GM08714 (cell line): ENCODE measurements around the gene CFHR5.
"Not testable (repeated sequence)": the region's sequence is repeated elsewhere in the genome, so short reads cannot be mapped to it uniquely, and the experiment has no call there.

Source experiments
- H3K4me3 ChIP-seq: fragments of 200-500 bp; sonication (Bioruptor generic); 2 replicates; pipeline ENCODE4 v1.5.1; 2014; ENCODE audit warnings: mild to moderate bottlenecking, low read length, inconsistent platforms
- ZNF274 ChIP-seq: IDR thresholded peaks from 2 replicates; pipeline ENCODE4 v1.6.1; 2012; ENCODE audit warnings: mild to moderate bottlenecking, low read depth, low read length

Gene CFHR5

GRCh38 chr1:196977278-196977677 is at the start of gene CFHR5:
TSS of gene CFHR5 (plus strand) at chr1:196977556. CDS start at chr1:196977665, 109 bp downstream.
- no peak for TF ChIP-seq ZNF274

DNA sequence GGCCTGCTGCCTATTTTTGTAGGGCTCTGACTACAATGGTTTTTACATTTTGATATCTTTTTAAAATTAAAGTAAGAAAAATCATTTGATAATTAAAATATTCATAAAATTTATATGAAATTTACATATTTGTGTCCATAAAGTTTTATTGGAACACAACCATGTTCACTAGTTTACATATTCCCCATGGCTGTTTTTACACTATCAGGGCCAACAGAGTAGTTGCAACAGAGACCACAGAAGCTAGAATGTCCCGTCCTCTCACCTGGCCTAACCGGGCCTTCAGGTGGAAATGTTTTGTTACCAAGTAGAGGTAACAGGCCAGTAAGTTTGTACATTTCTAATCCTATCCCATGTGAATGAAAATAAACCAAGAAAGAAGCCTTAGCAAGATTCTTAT is 44.5 kb upstream of the CFHR5 start:
- not testable (repeated sequence) for H3K4me3 ChIP-seq

More at GRCh38 chr1:196977278-196977677, at the start of gene CFHR5:
- H3K4me3 ChIP-seq, result no peak within 1 kb of the TSS

- H3K4me3 ChIP-seq, result no peak overlapping the region
- TF ChIP-seq ZNF274, result no peak
These were observed 43.7 kb upstream of the CFHR5 start for GRCh38 chr1:196933531-196934189.

GRCh38 chr1:196941474-196941873 is 35.9 kb upstream of the CFHR5 start:
- H3K4me3 ChIP-seq, result not testable (repeated sequence)

- H3K4me3 ChIP-seq, result not testable (repeated sequence)
These were observed 33.8 kb upstream of the CFHR5 start, which contains the start of gene CFHR2 for GRCh38 chr1:196943568-196943967. TSS of gene CFHR2 (plus strand) at chr1:196943738. CDS start at chr1:196943881, 143 bp downstream.

DNA sequence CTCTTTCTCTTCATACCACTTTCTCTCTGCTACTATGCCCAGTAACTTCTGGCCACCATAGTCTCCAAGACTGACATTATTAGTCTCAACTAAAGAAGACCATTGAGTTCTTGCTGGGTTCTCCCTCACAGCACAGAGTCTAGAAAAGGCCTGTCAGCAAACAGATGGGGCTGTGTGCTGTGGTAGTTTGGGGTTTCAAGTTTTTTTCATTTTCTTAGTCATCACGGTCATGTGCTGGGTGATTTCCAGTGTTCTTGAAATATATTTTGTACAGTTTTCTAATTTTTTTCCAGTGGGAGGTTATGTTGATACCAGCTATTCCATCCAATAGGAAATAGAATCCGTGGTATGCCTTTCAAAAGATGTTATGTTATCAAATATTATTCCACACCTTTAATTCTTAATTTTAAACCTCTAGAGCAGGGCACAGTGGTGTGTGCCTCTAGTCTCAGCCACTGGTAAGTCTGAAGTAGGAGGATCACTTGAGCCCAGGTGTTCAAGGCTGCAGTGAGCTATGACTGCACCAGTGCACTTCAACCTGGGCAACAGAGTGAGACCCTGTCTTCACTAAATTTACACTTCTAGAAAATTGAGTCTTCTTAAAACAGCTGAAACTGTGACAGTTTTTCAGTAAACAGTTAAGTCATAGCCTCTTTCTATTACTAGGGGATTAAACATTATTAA is 25.5 kb upstream of the CFHR5 start:
- no peak for TF ChIP-seq ZNF274
- no peak overlapping the region for H3K4me3 ChIP-seq

- TF ChIP-seq ZNF274, result no peak
- no peak overlapping the region for H3K4me3 ChIP-seq
These were observed 22.6 kb upstream of the CFHR5 start for GRCh38 chr1:196954778-196955177.

- TF ChIP-seq ZNF274, result no peak
- H3K4me3 ChIP-seq, result no peak overlapping the region
These were observed 21.4 kb upstream of the CFHR5 start for GRCh38 chr1:196955926-196956325.

- TF ChIP-seq ZNF274, result no peak
These were observed 16.5 kb upstream of the CFHR5 start for GRCh38 chr1:196960854-196961253.

GRCh38 chr1:196970182-196970581 is 7.2 kb upstream of the CFHR5 start:
- no peak overlapping the region for H3K4me3 ChIP-seq
- TF ChIP-seq ZNF274, result no peak

More at GRCh38 chr1:196960854-196961253, 16.5 kb upstream of the CFHR5 start:
- no peak overlapping the region for H3K4me3 ChIP-seq

GRCh38 chr1:196976278-196976677 is 1.1 kb upstream of the CFHR5 start:
- no peak for TF ChIP-seq ZNF274
- no peak overlapping the region for H3K4me3 ChIP-seq

DNA sequence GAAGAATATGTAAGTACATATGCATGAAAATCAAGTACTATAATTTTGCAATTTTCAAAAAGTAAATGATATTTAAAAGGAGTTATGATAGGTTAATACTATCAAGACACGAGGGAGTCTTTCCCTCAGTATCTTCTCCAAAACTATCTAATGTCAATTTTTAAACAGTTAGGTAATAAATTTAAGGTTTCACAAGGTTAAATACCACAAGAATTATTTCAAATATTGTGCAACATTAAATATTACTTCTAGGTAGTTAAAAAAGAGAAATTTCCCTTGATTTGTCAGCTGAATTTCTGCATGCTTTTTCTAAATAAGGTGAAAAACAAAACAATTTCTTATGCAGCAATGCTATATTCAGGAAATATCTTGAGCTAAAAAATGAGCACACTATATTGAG is 3.5 kb downstream of the CFHR5 start:
- no peak for TF ChIP-seq ZNF274
- H3K4me3 ChIP-seq, result no peak overlapping the region

DNA sequence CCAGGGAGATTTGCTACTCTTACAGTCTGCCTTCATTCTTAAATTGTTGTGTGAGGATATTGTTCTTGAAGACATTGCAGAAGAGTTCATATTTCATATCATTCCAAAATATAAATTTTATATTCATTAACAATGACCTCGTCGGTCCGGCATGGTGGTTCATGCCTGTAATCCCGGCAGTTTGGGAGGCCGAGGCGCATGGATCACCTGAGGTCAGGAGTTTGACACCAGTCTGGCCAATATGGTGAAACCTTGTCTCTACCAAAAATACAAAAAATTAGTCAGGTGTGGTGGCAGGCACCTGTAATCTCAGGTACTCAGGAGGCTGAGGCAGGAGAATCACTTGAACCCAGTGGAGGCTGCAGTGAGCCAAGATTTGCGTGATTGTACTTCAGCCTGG is 4.9 kb downstream of the CFHR5 start:
- not testable (repeated sequence) for H3K4me3 ChIP-seq

DNA sequence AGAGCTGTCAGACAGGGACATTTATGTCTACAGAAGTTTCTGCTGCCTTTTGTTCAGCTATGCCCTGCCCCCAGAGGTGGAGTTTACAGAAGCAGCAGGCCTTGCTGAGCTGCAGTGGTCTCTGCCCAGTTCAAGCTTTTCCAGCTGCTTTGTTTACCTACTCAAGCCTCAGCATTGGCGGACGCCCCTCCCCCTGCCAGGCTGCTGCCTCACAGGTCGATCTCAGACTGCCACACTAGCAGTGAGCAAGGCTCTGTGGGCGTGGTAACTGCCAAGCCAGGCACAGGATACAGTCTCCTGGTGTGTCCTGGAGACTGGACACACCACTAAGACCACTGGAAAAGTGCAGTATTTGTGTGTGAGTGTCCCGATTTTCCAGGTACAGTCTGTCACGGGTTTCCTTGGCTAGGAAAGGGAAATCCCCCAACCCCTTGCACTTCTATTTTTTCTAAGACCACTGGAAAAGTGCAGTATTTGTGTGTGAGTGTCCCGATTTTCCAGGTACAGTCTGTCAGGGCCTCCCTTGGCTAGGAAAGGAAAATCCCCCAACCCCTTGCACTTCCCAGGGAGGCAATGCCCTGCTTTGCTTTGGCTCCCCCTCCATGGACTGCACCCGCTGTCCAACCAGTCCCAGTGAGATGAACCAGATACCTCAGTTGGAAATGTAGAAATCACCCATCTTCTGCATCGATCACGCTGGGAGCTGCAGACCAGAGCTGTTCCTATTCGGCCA is 14.7 kb downstream of the CFHR5 start:
- not testable (repeated sequence) for H3K4me3 ChIP-seq

DNA sequence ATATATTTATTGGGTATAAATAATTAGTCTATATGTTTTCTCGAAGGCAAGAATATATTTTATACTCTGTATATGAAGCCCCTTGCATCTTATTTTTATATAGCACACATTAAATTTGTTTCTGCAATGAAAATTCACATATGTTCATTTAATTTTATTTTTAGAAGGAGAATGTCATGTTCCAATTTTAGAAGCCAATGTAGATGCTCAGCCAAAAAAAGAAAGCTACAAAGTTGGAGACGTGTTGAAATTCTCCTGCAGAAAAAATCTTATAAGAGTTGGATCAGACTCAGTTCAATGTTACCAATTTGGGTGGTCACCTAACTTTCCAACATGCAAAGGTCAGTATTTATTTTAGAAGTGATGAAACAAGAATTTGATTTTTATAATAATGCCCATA is 16.6 kb downstream of the CFHR5 start:
- H3K4me3 ChIP-seq, result no peak overlapping the region
- TF ChIP-seq ZNF274, result no peak
